ENCODE data around the gene CDK14.

- no peak for TF ChIP-seq REST (IDR thresholded peaks at IDR 0.05; ENCODE audit: insufficient read depth in 1 of 2, low read depth in 2 of 2, low read length in 2 of 2)
- TF ChIP-seq POLR2AphosphoS5 (IDR thresholded peaks at IDR 0.05; ENCODE audit: low read depth, low read length), result no peak
- TF ChIP-seq TAF1 (IDR thresholded peaks at IDR 0.05; ENCODE audit: borderline replicate concordance, insufficient read depth, low read length), result no peak
Measured at GRCh38 chr7:91233212-91233611, 637.1 kb downstream of the CDK14 start.

All from PFSK-1 (cell line).